Measurements from ENCODE around the gene FMO5. TPM values are rescaled to one million over a fixed set of nuclear protein-coding genes. Genes with fewer than 3 reads are reported as not detected.
"Not testable (repeated sequence)": the region's sequence is repeated elsewhere in the genome, so short reads cannot be mapped to it uniquely, and the experiment has no call there.

FMO5 gene
- total RNA-seq, 2 experiments from 2014 or later, result 1.7 to 3.9 TPM

- H3K79me2 ChIP-seq (ENCODE audit: insufficient read depth, low read depth, low read length), result no peaks in the 10 kb centered on the region
- peaks cover 20% of the 10 kb centered on the region for H3K4me1 ChIP-seq (ENCODE audit: insufficient read depth, low read length, poor library complexity, severe bottlenecking)
- H3K9me2 ChIP-seq (ENCODE audit: insufficient read depth, low read length), result no peaks in the 10 kb centered on the region
- no peak overlapping the region for H2AFZ ChIP-seq (ENCODE audit: low read length)
- no peak for DNase-seq (ENCODE audit: low spot score)
- no peaks in the 10 kb centered on the region for H4K20me1 ChIP-seq (ENCODE audit: insufficient read depth, low read length)
- no peaks in the 10 kb centered on the region for H3K36me3 ChIP-seq (ENCODE audit: insufficient read depth, low read length)
- H3K4me2 ChIP-seq (ENCODE audit: low read length), result no peak overlapping the region
- ChIA-PET POLR2A (no interaction called here), CTCF (ENCODE audit: unreplicated experiment) (no interaction called here)
- H3K4me3 ChIP-seq (ENCODE audit: low read depth, low read length, poor library complexity, severe bottlenecking), result no peak overlapping the region
- no TSS peak for BruUV-seq (replicated peaks)
- H3K27ac ChIP-seq (ENCODE audit: low read depth, low read length, poor library complexity, severe bottlenecking), result no peak overlapping the region
- H3K9me3 ChIP-seq (ENCODE audit: low read length), result no peaks in the 10 kb centered on the region
- TF ChIP-seq EZH2phosphoT487 (IDR thresholded peaks at IDR 0.05; ENCODE audit: borderline replicate concordance, low read depth, low read length) (no peak), CTCF (conservative IDR thresholded peaks at IDR 0.05; ENCODE audit: low read length) (no peak)
- intact Hi-C loops (cut with micrococcal nuclease; ENCODE audit: unreplicated experiment), result no loop called here
These were observed 22.6 kb downstream of the FMO5 start for GRCh38 chr1:147202576-147202975.

DNA sequence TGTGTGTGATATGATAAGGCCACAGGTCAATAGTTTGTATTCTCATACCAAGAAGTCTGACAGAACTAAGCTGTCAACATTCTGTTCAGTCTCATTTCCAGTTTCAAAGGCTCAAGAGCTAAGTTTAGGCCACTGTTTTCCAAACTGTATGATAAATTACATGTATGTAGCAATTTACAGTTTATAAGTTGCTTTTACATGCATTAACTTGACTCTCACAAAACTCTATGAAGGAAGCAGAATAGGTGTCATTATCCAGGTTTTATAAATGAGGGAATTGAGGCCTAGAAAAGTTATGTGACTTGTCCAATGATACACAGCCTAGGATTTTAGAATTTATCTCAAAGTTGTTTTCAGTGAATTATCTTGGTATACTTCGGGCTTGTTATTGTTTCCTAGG lies 23.4 kb downstream of the FMO5 start:
- Histone ChIP-seq H3K4me1 (ENCODE audit: insufficient read depth, low read length, poor library complexity, severe bottlenecking) (peaks cover 20% of the 10 kb centered on the region), H3K9me3 (ENCODE audit: low read length) (no peaks in the 10 kb centered on the region), H3K4me3 (ENCODE audit: low read depth, low read length, poor library complexity, severe bottlenecking) (no peak overlapping the region), H3K79me2 (ENCODE audit: insufficient read depth, low read depth, low read length) (no peaks in the 10 kb centered on the region), H3K9me2 (ENCODE audit: insufficient read depth, low read length) (no peaks in the 10 kb centered on the region), H3K27ac (ENCODE audit: low read depth, low read length, poor library complexity, severe bottlenecking) (no peak overlapping the region), H2AFZ (ENCODE audit: low read length) (no peak overlapping the region), H3K36me3 (ENCODE audit: insufficient read depth, low read length) (no peaks in the 10 kb centered on the region), H4K20me1 (ENCODE audit: insufficient read depth, low read length) (no peaks in the 10 kb centered on the region), H3K4me2 (ENCODE audit: low read length) (no peak overlapping the region)
- TF ChIP-seq EZH2phosphoT487 (IDR thresholded peaks at IDR 0.05; ENCODE audit: borderline replicate concordance, low read depth, low read length) (no peak), CTCF (conservative IDR thresholded peaks at IDR 0.05; ENCODE audit: low read length) (no peak)
- ChIA-PET CTCF (ENCODE audit: unreplicated experiment) (no interaction called here), POLR2A (no interaction called here)
- DNase-seq (ENCODE audit: low spot score), result no peak
- no TSS peak for BruUV-seq (replicated peaks)
- intact Hi-C loops (cut with micrococcal nuclease; ENCODE audit: unreplicated experiment), result no loop called here

DNA sequence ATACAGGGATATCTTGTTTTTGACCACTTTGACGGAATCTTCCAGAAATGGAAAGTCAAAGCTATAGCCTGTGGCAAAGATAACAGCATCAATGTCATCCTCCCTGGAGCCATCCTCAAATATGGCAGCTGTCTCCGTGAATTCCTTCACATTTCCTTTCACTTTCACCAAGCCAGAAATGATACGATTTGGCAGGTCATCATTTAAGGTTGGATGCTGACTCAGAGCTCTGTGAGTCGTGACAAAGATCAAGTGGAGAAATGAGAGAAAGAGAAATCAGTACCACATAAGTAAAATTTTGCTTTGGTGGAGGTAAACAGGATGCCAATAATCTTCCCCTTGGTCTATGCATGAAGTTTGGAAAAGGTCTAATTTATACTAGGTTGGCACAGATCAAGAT lies 23.9 kb downstream of the FMO5 start:
- POLR2A ChIA-PET, result interaction anchor here (0.6 to 0.8 kb wide), 2 partner anchors 24 to 82 kb away, joined by 3 to 4 read pairs; partner anchors contain the start of gene FMO5

DNA sequence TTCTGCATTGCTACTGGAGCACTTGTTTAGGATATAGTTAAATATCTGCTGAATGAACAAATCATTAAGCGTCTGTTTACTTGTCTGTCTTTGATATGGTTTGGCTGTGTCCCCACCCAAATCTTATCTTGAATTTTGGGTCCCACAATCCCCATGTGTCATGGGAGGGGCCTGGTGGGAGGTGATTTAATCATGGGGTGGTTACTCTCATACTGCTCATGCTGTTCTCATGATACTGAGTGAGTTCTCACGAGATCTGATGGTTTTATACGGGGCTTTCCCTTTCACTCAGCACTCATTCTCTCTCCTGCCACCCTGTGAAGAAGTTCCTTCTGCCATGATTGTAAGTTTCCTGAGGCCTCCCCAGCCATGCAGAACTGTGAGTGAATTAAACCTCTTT lies 27.8 kb downstream of the FMO5 start:
- H3K9me2 ChIP-seq (ENCODE audit: insufficient read depth, low read length); H2AFZ ChIP-seq (ENCODE audit: low read length); H3K79me2 ChIP-seq (ENCODE audit: insufficient read depth, low read depth, low read length); H3K36me3 ChIP-seq (ENCODE audit: insufficient read depth, low read length); intact Hi-C loops (cut with micrococcal nuclease; ENCODE audit: unreplicated experiment); H3K4me3 ChIP-seq (ENCODE audit: low read depth, low read length, poor library complexity, severe bottlenecking); BruUV-seq (replicated peaks); H3K4me2 ChIP-seq (ENCODE audit: low read length); POLR2A ChIA-PET; H3K9me3 ChIP-seq (ENCODE audit: low read length); CTCF ChIA-PET (ENCODE audit: unreplicated experiment); H4K20me1 ChIP-seq (ENCODE audit: insufficient read depth, low read length); H3K4me1 ChIP-seq (ENCODE audit: insufficient read depth, low read length, poor library complexity, severe bottlenecking); DNase-seq (ENCODE audit: low spot score); H3K27ac ChIP-seq (ENCODE audit: low read depth, low read length, poor library complexity, severe bottlenecking): not testable (repeated sequence)

More for the DNA sequence above, 23.9 kb downstream of the FMO5 start:
- H3K4me2 ChIP-seq (ENCODE audit: low read length), result no peak overlapping the region
- H3K9me3 ChIP-seq (ENCODE audit: low read length), result no peaks in the 10 kb centered on the region
- peaks cover 20% of the 10 kb centered on the region for H3K4me1 ChIP-seq (ENCODE audit: insufficient read depth, low read length, poor library complexity, severe bottlenecking)
- CTCF ChIA-PET (ENCODE audit: unreplicated experiment), result no interaction called here
- no peak for TF ChIP-seq CTCF (conservative IDR thresholded peaks at IDR 0.05; ENCODE audit: low read length)
- no peak for TF ChIP-seq EZH2phosphoT487 (IDR thresholded peaks at IDR 0.05; ENCODE audit: borderline replicate concordance, low read depth, low read length)
- no peak overlapping the region for H3K27ac ChIP-seq (ENCODE audit: low read depth, low read length, poor library complexity, severe bottlenecking)
- no peaks in the 10 kb centered on the region for H3K36me3 ChIP-seq (ENCODE audit: insufficient read depth, low read length)
- BruUV-seq (replicated peaks), result no TSS peak
- no peak overlapping the region for H3K4me3 ChIP-seq (ENCODE audit: low read depth, low read length, poor library complexity, severe bottlenecking)
- DNase-seq (ENCODE audit: low spot score), result no peak
- H3K79me2 ChIP-seq (ENCODE audit: insufficient read depth, low read depth, low read length), result no peaks in the 10 kb centered on the region
- no peak overlapping the region for H2AFZ ChIP-seq (ENCODE audit: low read length)
- H3K9me2 ChIP-seq (ENCODE audit: insufficient read depth, low read length), result no peaks in the 10 kb centered on the region
- no peaks in the 10 kb centered on the region for H4K20me1 ChIP-seq (ENCODE audit: insufficient read depth, low read length)
- intact Hi-C loops (cut with micrococcal nuclease; ENCODE audit: unreplicated experiment), result no loop called here
